Duodenal mucosa (tissue), 2 donors: Measurements from ENCODE around the gene LHX4.

Experiments used
- H3K27ac ChIP-seq: one replicate; pipeline ENCODE4 v1.7.0; 2013; ENCODE audit warnings: low read depth, low read length
- H3K27me3 ChIP-seq, 2 donors: one replicate each; pipeline ENCODE4 v1.7.0; 2013; ENCODE audit warnings: low read length in 2 of 2, control low read depth in 1 of 2; ENCODE audit not compliant: insufficient read depth in 2 of 2, control insufficient read depth in 1 of 2
- H3K36me3 ChIP-seq, 2 donors: one replicate each; pipeline ENCODE4 v1.7.0; 2013; ENCODE audit warnings: low read length in 2 of 2, control low read depth in 1 of 2; ENCODE audit not compliant: insufficient read depth in 2 of 2, control insufficient read depth in 1 of 2
- H3K4me1 ChIP-seq, 2 donors: one replicate each; pipeline ENCODE4 v1.7.0; 2013; ENCODE audit warnings: low read length in 2 of 2, control low read depth in 1 of 2; ENCODE audit not compliant: insufficient read depth in 2 of 2, control insufficient read depth in 1 of 2
- H3K4me3 ChIP-seq, 2 donors: one replicate each; pipeline ENCODE4 v1.7.0; 2013; ENCODE audit warnings: low read length in 2 of 2, low read depth in 1 of 2
- H3K9ac ChIP-seq, 2 donors: one replicate each; pipeline ENCODE4 v1.7.0; 2013; ENCODE audit warnings: low read length in 2 of 2, low read depth in 1 of 2
- H3K9me3 ChIP-seq, 2 donors: one replicate each; pipeline ENCODE4 v1.7.0; 2013; ENCODE audit warnings: low read length in 2 of 2, control low read depth in 1 of 2; ENCODE audit not compliant: control insufficient read depth in 1 of 2

Gene LHX4

DNA sequence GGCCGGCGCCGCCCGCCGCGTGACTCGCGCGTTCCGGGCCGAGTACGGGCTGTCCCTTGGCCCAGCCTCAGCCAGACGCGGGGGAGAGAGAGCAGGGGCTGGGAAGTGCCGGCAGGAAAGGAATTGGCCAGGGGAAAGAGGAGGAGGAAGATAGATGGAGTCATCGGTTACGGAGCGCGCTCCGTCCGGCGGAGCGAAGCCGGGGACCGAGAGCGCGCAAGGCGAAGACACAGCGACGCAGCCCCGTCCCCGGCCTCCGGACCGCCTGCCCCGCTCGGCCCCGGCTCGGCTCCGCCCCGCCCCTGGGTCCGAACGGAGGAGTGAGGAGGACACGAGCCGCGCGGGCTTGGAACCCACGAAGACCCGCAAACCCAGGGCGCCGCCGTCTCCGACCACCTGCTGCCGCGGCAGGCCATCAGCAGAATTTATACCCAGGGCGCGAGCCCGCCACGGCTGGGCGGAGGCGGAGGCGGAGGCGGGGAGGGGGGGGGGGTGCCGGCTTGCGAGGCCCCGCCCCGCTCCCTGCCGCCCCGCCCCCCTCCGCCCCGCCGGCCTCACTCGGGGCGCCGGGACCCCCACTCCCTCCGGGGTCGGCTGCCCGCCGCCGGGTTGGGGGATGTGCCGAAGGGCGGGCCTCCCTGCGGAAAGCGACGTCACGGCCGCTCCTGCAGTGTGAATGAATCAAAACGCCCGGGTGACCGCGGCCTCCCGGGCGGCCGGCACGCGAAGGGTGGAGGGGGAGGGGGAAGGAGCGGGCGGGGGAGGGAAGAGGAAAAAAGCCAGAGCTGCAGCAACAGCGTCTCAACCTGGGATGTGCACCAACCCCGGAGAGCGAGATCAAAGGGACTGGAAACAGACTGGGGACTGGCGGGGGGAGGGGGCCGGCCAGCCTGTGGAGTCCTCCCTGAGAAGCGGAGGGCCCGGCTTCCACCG, at the start of gene LHX4:
TSS of gene LHX4 (plus strand) at position 782 of the 933 bp plus-strand sequence. CDS start 266 bp downstream, outside the sequence.
- H3K36me3 ChIP-seq = no peaks in the 10 kb centered on the region
- peak within 1 kb of the TSS; percentile 56 to 68 for H3K4me3 ChIP-seq
- H3K27me3 ChIP-seq = peaks cover 84 to 87% of the 10 kb centered on the region in 2 donors
- no peaks in the 10 kb centered on the region for H3K9me3 ChIP-seq
- no peak within 1 kb of the TSS for H3K9ac ChIP-seq
- no peak within 1 kb of the TSS for H3K27ac ChIP-seq
- H3K4me1 ChIP-seq = peaks cover 12 to 37% of the 10 kb centered on the region in 2 donors

DNA sequence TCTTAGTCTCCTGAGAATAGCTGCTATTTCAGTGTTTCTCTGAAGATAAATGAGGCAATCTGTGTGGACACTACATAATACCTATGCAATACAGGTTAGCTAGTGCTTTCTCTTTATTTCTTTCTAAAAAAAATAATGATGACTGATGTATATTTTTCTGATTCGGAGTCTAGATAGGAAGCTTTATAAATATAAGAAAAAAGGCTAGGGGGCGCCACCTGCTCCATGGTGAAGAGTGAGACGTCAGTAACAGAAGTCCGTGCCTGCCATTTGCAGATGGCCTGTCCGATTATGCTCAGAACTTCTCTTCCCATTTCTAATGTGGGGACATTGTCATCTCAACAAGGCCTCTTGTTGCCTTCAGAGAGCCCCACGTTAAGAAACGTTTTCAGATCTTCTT, 49.0 kb upstream of the LHX4 start:
- H3K9me3 ChIP-seq = no peaks in the 10 kb centered on the region
- no peaks in the 10 kb centered on the region for H3K27me3 ChIP-seq
- peaks cover 32 to 52% of the 10 kb centered on the region in 2 donors for H3K36me3 ChIP-seq
- no peak overlapping the region for H3K9ac ChIP-seq
- H3K4me1 ChIP-seq = no peaks in the 10 kb centered on the region
- H3K27ac ChIP-seq = no peak overlapping the region
- H3K4me3 ChIP-seq = no peak overlapping the region

DNA sequence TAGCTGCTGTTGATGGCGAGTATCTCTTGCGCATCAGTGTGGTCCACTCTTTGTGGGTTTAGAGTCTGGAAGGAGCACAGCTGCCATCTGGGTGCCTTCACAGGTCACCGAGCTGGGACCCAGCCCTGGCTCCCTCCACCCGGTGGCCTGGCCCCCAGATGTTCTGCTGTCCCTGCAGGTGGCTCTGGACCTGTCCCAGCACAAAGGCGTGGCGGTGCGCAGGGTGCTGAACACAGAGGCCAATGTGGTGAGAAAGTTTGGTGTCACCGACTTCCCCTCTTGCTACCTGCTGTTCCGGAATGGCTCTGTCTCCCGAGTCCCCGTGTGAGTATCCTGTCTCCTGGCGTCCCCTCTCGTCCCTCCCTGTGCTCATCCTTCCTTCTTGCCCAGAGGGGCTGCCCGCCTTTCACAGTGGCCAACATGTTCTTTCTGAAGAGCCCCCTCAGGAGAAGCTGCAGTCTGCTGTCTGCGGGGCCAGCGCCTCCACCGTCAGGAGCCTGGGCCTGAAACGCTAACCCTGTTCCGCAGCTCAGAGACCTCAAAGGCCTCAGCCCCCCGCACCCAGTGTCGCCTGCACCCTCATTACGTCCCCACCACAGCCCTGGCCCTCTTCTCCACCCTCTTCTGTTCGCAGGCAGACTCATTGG, 47.9 kb upstream of the LHX4 start:
- peaks cover 43 to 59% of the 10 kb centered on the region in 2 donors for H3K36me3 ChIP-seq

DNA sequence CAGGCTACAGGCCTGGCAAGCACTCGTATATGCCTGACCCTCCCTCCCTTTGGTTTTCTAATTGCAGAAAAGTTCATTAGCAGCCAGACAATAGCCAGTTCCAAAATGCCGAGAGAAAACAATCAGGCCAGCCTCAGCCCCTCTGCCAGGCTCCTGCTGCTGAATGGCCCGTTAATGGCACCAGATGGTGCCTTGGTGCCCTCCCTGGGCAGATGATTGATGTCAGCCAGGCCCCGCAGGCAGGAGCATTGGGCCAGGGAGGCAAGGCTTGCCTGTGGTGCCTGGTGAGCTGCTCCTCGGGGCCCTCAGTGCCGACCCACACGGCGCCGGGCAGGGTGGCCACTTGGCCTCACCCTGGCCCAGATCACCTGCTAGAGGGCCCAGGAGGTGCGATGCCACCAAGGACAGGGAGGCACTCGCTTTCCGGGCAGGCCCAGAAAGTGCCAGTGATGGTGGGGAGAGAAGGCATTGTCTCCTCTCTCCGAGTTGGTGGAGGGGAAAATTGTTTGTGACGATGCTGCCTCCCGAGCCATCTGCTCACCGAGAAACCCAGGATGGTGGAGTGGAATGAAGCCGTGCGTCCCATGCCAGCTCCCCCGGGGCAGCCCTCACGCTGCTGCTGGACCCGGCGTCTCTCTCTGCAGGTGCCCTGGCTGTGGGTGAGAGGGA, 47.3 kb upstream of the LHX4 start:
- no peaks in the 10 kb centered on the region for H3K9me3 ChIP-seq
- H3K27me3 ChIP-seq = no peaks in the 10 kb centered on the region
- peaks cover 40 to 66% of the 10 kb centered on the region in 2 donors for H3K36me3 ChIP-seq
- no peak overlapping the region for H3K9ac ChIP-seq
- H3K27ac ChIP-seq = no peak overlapping the region
- H3K4me1 ChIP-seq = no peaks in the 10 kb centered on the region
- no peak overlapping the region for H3K4me3 ChIP-seq

More for the DNA sequence above, 47.9 kb upstream of the LHX4 start:
- H3K9me3 ChIP-seq = no peaks in the 10 kb centered on the region
- no peak overlapping the region for H3K9ac ChIP-seq
- no peaks in the 10 kb centered on the region for H3K27me3 ChIP-seq
- no peaks in the 10 kb centered on the region for H3K4me1 ChIP-seq
- H3K27ac ChIP-seq = no peak overlapping the region
- no peak overlapping the region for H3K4me3 ChIP-seq

DNA sequence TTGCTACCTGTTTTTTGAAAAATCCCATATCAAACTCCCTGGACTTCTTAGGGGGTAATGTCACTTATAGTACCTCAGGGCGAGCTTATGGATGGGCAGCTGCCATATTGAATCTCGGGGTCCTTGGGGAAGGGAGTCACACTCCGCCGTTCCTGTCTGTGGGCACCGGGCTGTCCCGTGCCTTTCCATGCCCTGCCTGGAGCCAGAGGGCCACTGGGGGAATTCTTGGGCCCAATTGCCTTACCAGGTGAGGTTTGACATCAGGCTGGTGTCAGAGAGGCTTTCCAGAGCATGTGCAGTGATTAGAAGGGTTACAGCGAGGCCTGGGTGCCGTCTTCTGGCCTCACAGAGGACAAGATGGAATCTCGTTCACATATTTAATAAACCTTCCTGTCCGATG, 46.6 kb upstream of the LHX4 start:
- no peak overlapping the region for H3K4me3 ChIP-seq
- H3K4me1 ChIP-seq = no peaks in the 10 kb centered on the region
- H3K36me3 ChIP-seq = peaks cover 40 to 72% of the 10 kb centered on the region in 2 donors
- no peaks in the 10 kb centered on the region for H3K27me3 ChIP-seq
- no peak overlapping the region for H3K9ac ChIP-seq
- no peak overlapping the region for H3K27ac ChIP-seq
- no peaks in the 10 kb centered on the region for H3K9me3 ChIP-seq

DNA sequence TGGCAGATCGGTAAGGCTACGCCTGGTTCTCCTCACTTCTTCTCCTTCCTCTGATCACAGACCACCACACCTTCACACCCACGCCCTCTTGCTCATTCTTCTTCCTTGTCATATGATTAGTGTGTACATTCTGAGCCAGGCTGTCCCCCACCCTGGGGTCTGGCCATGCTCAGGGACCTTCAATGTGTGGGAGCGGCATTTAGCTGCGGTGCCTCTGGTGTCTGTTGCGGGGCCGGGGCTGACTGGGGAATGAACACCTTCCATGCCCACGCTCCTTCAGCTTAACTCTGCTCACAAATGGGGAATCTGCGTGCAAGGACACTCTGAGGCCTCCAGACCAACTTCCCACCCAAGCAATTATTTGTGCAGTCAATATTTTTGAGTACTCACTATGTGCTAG, 46.0 kb upstream of the LHX4 start:
- H3K4me3 ChIP-seq = no peak overlapping the region
- H3K9me3 ChIP-seq = no peaks in the 10 kb centered on the region
- no peaks in the 10 kb centered on the region for H3K4me1 ChIP-seq
- no peak overlapping the region for H3K27ac ChIP-seq
- H3K36me3 ChIP-seq = peaks cover 40 to 78% of the 10 kb centered on the region in 2 donors
- no peak overlapping the region for H3K9ac ChIP-seq
- H3K27me3 ChIP-seq = no peaks in the 10 kb centered on the region

DNA sequence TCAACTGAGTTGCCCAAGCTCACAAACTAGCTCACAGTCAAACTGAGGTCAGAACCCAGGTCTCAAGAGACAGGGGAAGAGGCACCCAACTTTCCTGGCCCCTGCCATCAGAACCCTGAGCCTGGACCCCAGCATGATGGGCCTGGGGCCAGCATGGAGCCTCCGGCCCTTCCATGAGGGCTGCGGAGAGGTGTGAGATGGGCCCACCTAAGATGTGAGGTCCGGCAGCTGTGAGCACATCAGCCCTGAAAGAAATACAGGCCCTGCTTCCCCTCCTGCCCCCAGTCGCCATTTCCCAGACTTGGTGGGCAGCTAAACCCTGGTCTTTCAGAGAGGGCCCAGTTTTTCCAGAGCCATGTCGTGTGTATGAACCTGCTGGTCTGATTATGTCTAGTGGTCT, 44.8 kb upstream of the LHX4 start:
- Histone ChIP-seq H3K27ac (no peak overlapping the region), H3K4me3 (no peak overlapping the region), H3K9ac (no peak overlapping the region), H3K27me3 (no peaks in the 10 kb centered on the region), H3K4me1 (no peaks in the 10 kb centered on the region), H3K9me3 (no peaks in the 10 kb centered on the region), H3K36me3 (peaks cover 42 to 80% of the 10 kb centered on the region in 2 donors)

DNA sequence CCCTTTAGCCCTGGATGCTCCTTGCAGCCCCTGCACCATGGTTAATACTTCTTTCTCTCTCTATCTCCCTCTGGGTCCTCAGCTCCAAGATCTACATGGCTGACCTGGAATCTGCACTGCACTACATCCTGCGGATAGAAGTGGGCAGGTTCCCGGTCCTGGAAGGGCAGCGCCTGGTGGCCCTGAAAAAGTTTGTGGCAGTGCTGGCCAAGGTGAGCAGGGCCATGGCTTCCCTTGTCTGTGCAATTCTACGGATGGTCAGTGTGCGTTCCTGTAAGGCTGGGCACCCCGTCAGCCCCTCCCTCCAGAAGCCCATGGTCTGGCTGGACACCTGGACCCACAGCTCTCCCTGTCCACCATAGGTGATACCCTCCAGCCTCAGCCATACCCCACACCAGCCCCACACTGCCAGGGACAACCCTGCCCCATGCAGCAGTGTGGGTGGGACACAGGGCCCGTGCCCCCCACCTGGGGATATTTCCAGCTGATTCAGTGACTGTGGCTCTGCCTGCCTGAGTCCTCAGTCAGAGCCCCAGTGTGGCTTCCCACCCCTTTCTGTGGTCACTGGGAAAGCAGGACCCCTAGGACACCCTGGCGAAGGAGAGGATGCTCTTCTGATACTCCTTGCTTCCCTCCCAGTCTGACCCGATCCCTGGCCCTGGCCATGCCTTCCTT, 44.0 kb upstream of the LHX4 start:
- no peak overlapping the region for H3K9ac ChIP-seq
- H3K4me1 ChIP-seq = no peaks in the 10 kb centered on the region
- H3K27me3 ChIP-seq = no peaks in the 10 kb centered on the region
- H3K36me3 ChIP-seq = peaks cover 43 to 89% of the 10 kb centered on the region in 2 donors
- no peak overlapping the region for H3K27ac ChIP-seq
- H3K4me3 ChIP-seq = no peak overlapping the region
- no peaks in the 10 kb centered on the region for H3K9me3 ChIP-seq

DNA sequence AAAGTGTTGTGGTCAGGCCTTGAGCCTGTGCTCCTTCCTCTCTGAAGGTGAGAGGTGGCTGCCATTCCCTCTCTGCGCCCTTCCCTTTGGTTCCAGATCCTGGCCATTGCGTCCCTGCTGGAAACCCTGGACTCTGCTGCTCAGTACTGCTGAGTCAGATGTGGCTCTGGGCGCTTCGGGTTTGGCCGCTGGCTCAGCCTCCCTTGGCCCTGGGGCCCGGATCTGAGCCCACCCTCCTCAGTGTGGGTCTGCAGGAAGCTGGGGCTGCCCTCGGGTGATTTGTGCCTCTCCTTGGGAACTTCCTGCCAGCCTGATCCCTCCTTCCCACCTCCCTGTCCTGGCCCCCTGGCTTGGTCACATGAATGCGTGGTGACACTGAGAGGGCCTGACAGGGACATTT, 43.2 kb upstream of the LHX4 start:
- Histone ChIP-seq H3K9ac (no peak overlapping the region), H3K27ac (no peak overlapping the region), H3K36me3 (peaks cover 43 to 94% of the 10 kb centered on the region in 2 donors), H3K4me1 (no peaks in the 10 kb centered on the region), H3K27me3 (no peaks in the 10 kb centered on the region), H3K9me3 (no peaks in the 10 kb centered on the region), H3K4me3 (no peak overlapping the region)
